OCI-LY3 (cell line): ENCODE results near the gene PADI2.

Experiments
- H2AFZ ChIP-seq: fragments of 200-600, 300-600 bp; shearing (Covaris generic); 2 replicates; pipeline ENCODE4 v1.6.0; 2014; ENCODE audit warnings: antibody characterized with exemption, low read depth, low read length
- H3K27ac ChIP-seq: fragments of 200-600, 300-600 bp; sonication (generic); 2 replicates; pipeline ENCODE4 v1.5.1; 2014; ENCODE audit warnings: mild to moderate bottlenecking, low read length, moderate library complexity, mixed read lengths
- H3K27me3 ChIP-seq: fragments of 200-600, 300-600 bp; sonication (generic); 2 replicates; pipeline ENCODE4 v1.6.1; 2014; ENCODE audit warnings: low read depth, low read length, mixed read lengths
- H3K36me3 ChIP-seq: fragments of 200-600, 300-600 bp; sonication (generic); replicated peaks from 2 replicates; pipeline ENCODE3; 2014; ENCODE audit warnings: low read depth, low read length, mixed read lengths
- H3K4me1 ChIP-seq: fragments of 300-600, 200-600 bp; sonication (generic); 2 replicates; pipeline ENCODE4 v1.6.1; 2014; ENCODE audit warnings: low read length, mixed read lengths
- H3K4me2 ChIP-seq: fragments of 200-600, 300-600 bp; sonication (generic); 2 replicates; pipeline ENCODE4 v1.6.1; 2014; ENCODE audit warnings: low read length, mixed read lengths
- H3K4me3 ChIP-seq: fragments of 300-600, 200-600 bp; sonication (generic); 2 replicates; pipeline ENCODE4 v1.5.1; 2014; ENCODE audit warnings: antibody characterized with exemption, mild to moderate bottlenecking, low read length, moderate library complexity
- H3K79me2 ChIP-seq: fragments of 300-600, 200-600 bp; shearing (Covaris generic); 2 replicates; pipeline ENCODE4 v1.6.1; 2014; ENCODE audit warnings: mild to moderate bottlenecking, low read length, mixed read lengths
- H3K9ac ChIP-seq: fragments of 300-600, 200-600 bp; shearing (Covaris generic); 2 replicates; pipeline ENCODE4 v1.6.0; 2014; ENCODE audit warnings: mild to moderate bottlenecking, low read length, moderate library complexity
- H3K9me3 ChIP-seq: fragments of 200-600, 300-600 bp; shearing (Covaris generic); 2 replicates; pipeline ENCODE4 v1.6.1; 2014; ENCODE audit warnings: low read length, mixed read lengths; ENCODE audit not compliant: insufficient read depth
- H4K20me1 ChIP-seq: fragments of 200-600, 300-600 bp; sonication (generic); 2 replicates; pipeline ENCODE4 v1.6.1; 2016; ENCODE audit warnings: low read length, mixed read lengths; ENCODE audit not compliant: insufficient read depth
- CTCF ChIP-seq: fragments of 200-600, 300-600 bp; sonication (generic); IDR thresholded peaks from 2 replicates; pipeline ENCODE4 v1.5.1; 2014; ENCODE audit warnings: antibody characterized with exemption, low read length, low read depth
- EZH2phosphoT487 ChIP-seq: fragments of 200-600 bp; shearing (Covaris generic); IDR thresholded peaks from 2 replicates; pipeline ENCODE4 v1.6.1; 2018; ENCODE audit warnings: antibody characterized with exemption, mixed run types, low read depth

Gene PADI2

GRCh38 chr1:17161926-17162800 is 42.9 kb upstream of the PADI2 start:
- no peak overlapping the region for H2AFZ ChIP-seq
- H3K27me3 ChIP-seq: no peaks in the 10 kb centered on the region
- TF ChIP-seq EZH2phosphoT487 (no peak), CTCF (no peak)

GRCh38 chr1:17161137-17161740 is 42.0 kb upstream of the PADI2 start:
- no peak overlapping the region for H2AFZ ChIP-seq
- 0 out of 2 replicates have a peak, but pooled peaks cover 3% of the 10 kb centered on the region for H3K9me3 ChIP-seq
- H3K4me2 ChIP-seq: no peak overlapping the region
- H3K79me2 ChIP-seq: no peaks in the 10 kb centered on the region
- H3K4me1 ChIP-seq: peaks cover 9% of the 10 kb centered on the region
- no peaks in the 10 kb centered on the region for H4K20me1 ChIP-seq
- no peak overlapping the region for H3K9ac ChIP-seq
- H3K36me3 ChIP-seq: no peaks in the 10 kb centered on the region
- H3K27ac ChIP-seq: no peak overlapping the region
- TF ChIP-seq EZH2phosphoT487: no peak
- no peak for TF ChIP-seq CTCF
- no peaks in the 10 kb centered on the region for H3K27me3 ChIP-seq
- no peak overlapping the region for H3K4me3 ChIP-seq

More at GRCh38 chr1:17161926-17162800, 42.9 kb upstream of the PADI2 start:
- Histone ChIP-seq H3K9me3 (0 out of 2 replicates have a peak, but pooled peaks cover 2% of the 10 kb centered on the region), H3K27ac (no peak overlapping the region), H3K4me3 (no peak overlapping the region), H3K79me2 (no peaks in the 10 kb centered on the region), H4K20me1 (no peaks in the 10 kb centered on the region), H3K9ac (no peak overlapping the region), H3K36me3 (no peaks in the 10 kb centered on the region), H3K4me1 (peaks cover 5% of the 10 kb centered on the region; the same call in 1 of the 2 replicates), H3K4me2 (no peak overlapping the region)

GRCh38 chr1:17158961-17159360 is 39.7 kb upstream of the PADI2 start:
- Histone ChIP-seq H2AFZ (no peak overlapping the region), H3K36me3 (no peaks in the 10 kb centered on the region), H3K9ac (no peak overlapping the region), H4K20me1 (no peaks in the 10 kb centered on the region), H3K27me3 (no peaks in the 10 kb centered on the region), H3K4me2 (no peak overlapping the region), H3K9me3 (0 out of 2 replicates have a peak, but pooled peaks cover 3% of the 10 kb centered on the region), H3K4me3 (no peak overlapping the region), H3K79me2 (no peaks in the 10 kb centered on the region), H3K27ac (no peak overlapping the region), H3K4me1 (peaks cover 12% of the 10 kb centered on the region)
- TF ChIP-seq CTCF (no peak), EZH2phosphoT487 (no peak)

GRCh38 chr1:17156108-17156507 is 36.9 kb upstream of the PADI2 start:
- H3K36me3 ChIP-seq: no peaks in the 10 kb centered on the region
- TF ChIP-seq EZH2phosphoT487 (no peak), CTCF (no peak)
- H3K9me3 ChIP-seq: 0 out of 2 replicates have a peak, but pooled peaks cover 3% of the 10 kb centered on the region
- no peak overlapping the region for H2AFZ ChIP-seq
- no peaks in the 10 kb centered on the region for H3K79me2 ChIP-seq
- H3K4me1 ChIP-seq: peaks cover 10% of the 10 kb centered on the region
- no peaks in the 10 kb centered on the region for H3K27me3 ChIP-seq
- H3K27ac ChIP-seq: no peak overlapping the region
- H3K9ac ChIP-seq: no peak overlapping the region
- no peak overlapping the region for H3K4me3 ChIP-seq
- no peak overlapping the region for H3K4me2 ChIP-seq
- H4K20me1 ChIP-seq: no peaks in the 10 kb centered on the region
